GM12878 (cell line): Measurements from ENCODE around the gene PTX4. TPM values are rescaled to one million over a fixed set of nuclear protein-coding genes. Genes with fewer than 3 reads are reported as not detected.

Experiments
- ATAC-seq: fragments of 200-7000 bp; cut with Tn5 transposase; 3 replicates; pipeline ENCODE4 v1.9.1; 2020; ENCODE audit warnings: mild to moderate bottlenecking, moderate library complexity
- BruUV-seq: library from RNA; stranded (reverse); fragments of 400-500 nt; replicated peaks from 2 replicates; lab custom pipeline; 2021; lab: Mats Ljungman, UMichigan
- CTCF ChIA-PET: fragments of 300-600 bp; sonication (Branson Sonifier 250); formaldehyde crosslinking; extraction: SDS; loops from one replicate; lab custom pipeline; 2021; ENCODE audit warnings: inconsistent platforms; lab: Yijun Ruan, JAX
- POLR2A ChIA-PET: fragments of 350-600 bp; formaldehyde crosslinking; extraction: SDS; loops from one replicate; lab custom pipeline; 2021; ENCODE audit warnings: inconsistent platforms; lab: Charles Lee
- RAD21 ChIA-PET: fragments of 300-600 bp; sonication (Branson Sonifier 250); formaldehyde crosslinking; loops from one replicate; lab custom pipeline; 2023; ENCODE audit warnings: antibody characterized with exemption; ENCODE audit not compliant: unreplicated experiment; lab: Charles Lee
- SMC1A ChIA-PET: fragments of 300-600 bp; sonication (Branson Sonifier 250); formaldehyde crosslinking; loops from one replicate; lab custom pipeline; 2023; ENCODE audit not compliant: unreplicated experiment, uncharacterized antibody; lab: Charles Lee
- DNase-seq: peaks from one replicate; pipeline ENCODE4 v3.0.0-alpha.2; 2011; ENCODE audit warnings: low read depth, low spot score
- FAIRE-seq: peaks from 3 replicates; lab custom pipeline; 2011; peaks lifted over from hg19 to GRCh38; lab: Jason Lieb, UNC
- H2AFZ ChIP-seq: 2 replicates; pipeline ENCODE4 v1.6.0; 2011; ENCODE audit warnings: low read depth, low read length, control low read depth; ENCODE audit not compliant: control insufficient read depth
- H3K27ac ChIP-seq: 2 replicates; pipeline ENCODE4 v1.5.1; 2011; ENCODE audit warnings: control low read depth; ENCODE audit not compliant: control insufficient read depth, insufficient read depth
- H3K27me3 ChIP-seq, 2 experiments: replicated peaks in 1 of 2; 2 replicates each; pipeline versions ENCODE4 v1.6.0 to v1.6.1; 2011; ENCODE audit warnings: low read length in 1 of 2; ENCODE audit not compliant: control insufficient read depth in 2 of 2, insufficient read depth in 2 of 2
- H3K36me3 ChIP-seq, 2 experiments: 2 replicates each; pipeline ENCODE4 v1.5.1; 2011; ENCODE audit warnings: low read length in 1 of 2; ENCODE audit not compliant: control insufficient read depth in 2 of 2, insufficient read depth in 2 of 2
- H3K4me1 ChIP-seq: 2 replicates; pipeline ENCODE4 v1.6.1; 2011; ENCODE audit warnings: mild to moderate bottlenecking, low read length, moderate library complexity, mixed read lengths; ENCODE audit not compliant: control insufficient read depth, insufficient read depth
- H3K4me2 ChIP-seq: 2 replicates; pipeline ENCODE4 v1.6.0; 2011; ENCODE audit warnings: control low read depth; ENCODE audit not compliant: control insufficient read depth, insufficient read depth
- H3K4me3 ChIP-seq: fragments of 200-600 bp; sonication (generic); 2 replicates; pipeline ENCODE4 v1.5.1; 2016
- H3K79me2 ChIP-seq: 2 replicates; pipeline ENCODE4 v1.6.0; 2011; ENCODE audit warnings: low read length; ENCODE audit not compliant: control insufficient read depth, insufficient read depth
- H3K9ac ChIP-seq: 2 replicates; pipeline ENCODE4 v1.8.0; 2011; ENCODE audit warnings: low read length, control low read depth, mixed read lengths; ENCODE audit not compliant: control insufficient read depth, insufficient read depth
- H3K9me3 ChIP-seq: replicated peaks from 3 replicates; pipeline ENCODE4 v1.5.1; 2011; ENCODE audit warnings: mild to moderate bottlenecking, low read length; ENCODE audit not compliant: control insufficient read depth, insufficient read depth
- H4K20me1 ChIP-seq: 2 replicates; pipeline ENCODE4 v1.6.0; 2011; ENCODE audit not compliant: control insufficient read depth, insufficient read depth
- CHD1 ChIP-seq: IDR thresholded peaks from 2 replicates; pipeline ENCODE4 v1.6.1; 2012; ENCODE audit warnings: low read depth, low read length, improper control_type of control experiment
- EP300 ChIP-seq, 2 experiments: fragments of 150-350 bp in 1 of 2; IDR thresholded peaks; 2 replicates each; pipeline ENCODE4 v1.6.1; 2011 to 2012; ENCODE audit warnings: low read depth in 2 of 2, low read length in 2 of 2, borderline replicate concordance in 1 of 2, improper control_type of control experiment in 1 of 2, inconsistent platforms in 1 of 2; ENCODE audit not compliant: control insufficient read depth in 1 of 2
- NRF1 ChIP-seq: conservative IDR thresholded peaks from 2 replicates; pipeline ENCODE4 v1.6.1; 2011; ENCODE audit warnings: mild to moderate bottlenecking, low read depth, low read length, improper control_type of control experiment
- POLR2A ChIP-seq: IDR thresholded peaks from 2 replicates; pipeline ENCODE4 v1.6.1; 2011; ENCODE audit warnings: low read depth, mild to moderate bottlenecking, low read length
- POLR2AphosphoS5 ChIP-seq: IDR thresholded peaks from 2 replicates; pipeline ENCODE4 v1.6.1; 2011; ENCODE audit warnings: mild to moderate bottlenecking, low read length, inconsistent platforms
- STAT3 ChIP-seq: IDR thresholded peaks from 2 replicates; pipeline ENCODE4 v1.6.1; 2011; ENCODE audit warnings: low read depth, low read length, improper control_type of control experiment
- USF1 ChIP-seq: IDR thresholded peaks from 2 replicates; pipeline ENCODE4 v1.6.1; 2011; ENCODE audit warnings: borderline replicate concordance, low read depth, mild to moderate bottlenecking, moderate library complexity, mixed read lengths, low read length; ENCODE audit not compliant: insufficient read depth; ENCODE audit errors: extremely low read length
- ZZZ3 ChIP-seq: IDR thresholded peaks from 2 replicates; pipeline ENCODE4 v1.6.1; 2011; ENCODE audit warnings: low read depth; ENCODE audit not compliant: control insufficient read depth, insufficient read length
- WGBS: methylation state at CpG from one replicate; pipeline ENCODE4 v1.1.6; 2016; ENCODE audit warnings: low lambda C conversion rate; ENCODE audit not compliant: insufficient replicate concordance, insufficient coverage; ENCODE audit errors: missing lambda C conversion rate; 5-methylcytosine and 5-hydroxymethylcytosine counted together
- in situ Hi-C: fragments of 300-500 bp; cut with MboI; formaldehyde crosslinking; loops from 9 replicates; pipeline ENCODE4 v1.14.3; 2018; ENCODE audit warnings: mixed read lengths
- intact Hi-C: fragments of 100-400 bp; cut with micrococcal nuclease; formaldehyde crosslinking; loops from one replicate; pipeline ENCODE4 v1.14.2; 2022; ENCODE audit not compliant: unreplicated experiment
- polyA plus RNA-seq, 11 experiments: library from polyadenylated mRNA; depleted of rRNA in 4 of 11; unstranded in 6 of 11; stranded (reverse) in 5 of 11; fragments of >200 nt; fragmentation: Nextera tagmentation in 4 of 11; fragmentation: Illumina TruSeq in 1 of 11; extraction: Ambion mirVana in 4 of 11; extraction: Trizol in 1 of 11; gene quantifications; 1 replicate in 1 of 11; 2 replicates in 10 of 11; pipeline versions ENCODE4 v1.2.1 to v1.2.3, GENCODE V29; 2011 to 2016; ENCODE audit warnings: inconsistent platforms in 2 of 11, missing spikeins in 2 of 11, low read depth in 1 of 11
- total RNA-seq, 4 experiments: library from RNA; depleted of rRNA in 3 of 4; stranded (reverse); fragments of >200 nt in 3 of 4; fragmentation: Illumina TruSeq in 1 of 4; extraction: Trizol in 1 of 4; gene quantifications; 2 replicates each; pipeline versions ENCODE4 v1.2.1 to v1.2.3, GENCODE V29; 2013 to 2021

The PTX4 gene
- total and polyA plus RNA-seq, 10 of the 15 experiments (the other 5 are each of a cell fraction or from before 2014, with no cell fraction given): not detected

DNA sequence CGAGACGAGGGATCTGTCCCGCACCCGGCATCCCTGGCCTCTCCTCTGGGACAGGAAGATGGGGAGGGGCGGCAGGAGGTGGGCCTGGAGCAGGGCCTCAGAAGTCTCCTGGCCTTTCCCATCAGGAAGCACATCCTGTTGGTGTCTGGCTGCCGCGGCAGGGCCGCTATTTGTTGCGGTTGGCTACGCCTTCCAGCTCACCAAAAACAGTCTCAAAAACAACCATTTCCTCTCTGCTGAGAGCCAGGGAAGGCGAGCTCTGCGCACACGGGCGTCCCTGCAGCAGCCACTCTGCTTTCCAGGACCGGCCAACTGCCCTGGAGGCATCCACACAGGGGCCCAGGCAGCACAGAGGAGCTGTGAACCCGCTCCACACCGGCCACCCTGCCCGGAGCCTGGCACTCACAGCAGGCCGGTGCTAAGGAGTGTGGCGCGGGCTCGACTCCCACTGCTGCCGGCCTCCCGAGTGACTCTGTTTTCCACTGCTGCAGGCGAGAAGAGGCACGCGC lies 44.8 kb upstream of the PTX4 start, which contains the start of gene TMEM204 (continued):
- TF ChIP-seq ZZZ3: no peak
- TF ChIP-seq EP300 (IDR thresholded peaks at IDR 0.05; ENCODE audit: borderline replicate concordance in 1 of 2, control insufficient read depth in 1 of 2, low read depth in 2 of 2, low read length in 2 of 2): no peak
- TF ChIP-seq CHD1: no peak
- TF ChIP-seq STAT3: no peak
- TF ChIP-seq POLR2AphosphoS5: no peak
- TF ChIP-seq POLR2A: no peak

- Histone ChIP-seq H3K9ac (no peak overlapping the region), H3K9me3 (no peaks in the 10 kb centered on the region), H3K27ac (no peak overlapping the region), H3K36me3 (no peaks in the 10 kb centered on the region), H4K20me1 (no peaks in the 10 kb centered on the region), H2AFZ (no peak overlapping the region), H3K4me2 (no peak overlapping the region), H3K27me3 (no peaks in the 10 kb centered on the region; a peak in 2 of 4 replicates), H3K79me2 (no peaks in the 10 kb centered on the region)
- ChIA-PET CTCF (no interaction called here), POLR2A (interaction anchor here (0.6 kb wide), 1 partner anchor 172 kb away, joined by 3 read pairs; no protein-coding TSS in a partner anchor), RAD21 (no interaction called here)
- DNase-seq (no peak), FAIRE-seq (no peak), ATAC-seq (no peak)
- BruUV-seq: no TSS peak
- intact Hi-C loops: no loop called here
- peak; percentile 11 for TF ChIP-seq USF1
- no peak for TF ChIP-seq NRF1
- TF ChIP-seq, all 136 proteins: peak for 1
- Histone ChIP-seq H3K4me3 (no peak overlapping the region), H3K4me1 (no peaks in the 10 kb centered on the region)
- WGBS: 34% methylated on average over 10 of the region's 10 CpGs
- in situ Hi-C loops: no loop called here
- SMC1A ChIA-PET: no interaction called here
Measured at GRCh38 chr16:1532771-1533170, 44.0 kb upstream of the PTX4 start.
